SK-N-SH (cell line): ENCODE results near the gene SLC5A2. TPM values are rescaled to one million over a fixed set of nuclear protein-coding genes. Genes with fewer than 3 reads are reported as not detected.

Experiments
- CTCF ChIA-PET: fragments of 300-600, 350-600 bp; formaldehyde crosslinking; extraction: SDS; loops from one replicate; lab custom pipeline; 2021; lab: Yijun Ruan, JAX
- POLR2A ChIA-PET: fragments of 350-600 bp; sonication (Branson Sonifier 250); formaldehyde crosslinking; extraction: SDS; loops from one replicate; lab custom pipeline; 2020; ENCODE audit warnings: antibody characterized with exemption, inconsistent platforms; lab: Yijun Ruan, JAX
- DNase-seq: peaks from one replicate; pipeline ENCODE4 v3.0.0; 2012
- H2AFZ ChIP-seq: fragments of 200-600 bp; sonication (generic); 2 replicates; pipeline ENCODE4 v1.8.1; 2016; ENCODE audit warnings: antibody characterized with exemption, mild to moderate bottlenecking, low read depth
- H3F3A ChIP-seq: fragments of 200-600 bp; sonication (generic); replicated peaks from 2 replicates; pipeline ENCODE3; 2016; ENCODE audit warnings: antibody characterized with exemption, mild to moderate bottlenecking; ENCODE audit not compliant: insufficient read depth
- H3K27ac ChIP-seq, 2 experiments: fragments of 200-500 bp in 1 of 2; fragments of 200-600 bp in 1 of 2; sonication (Bioruptor generic) in 1 of 2; sonication (generic), shearing (Covaris generic) in 1 of 2; 2 replicates each; pipeline versions ENCODE4 v1.5.1 to v1.6.1; 2014 to 2016; ENCODE audit warnings: low read depth in 2 of 2, inconsistent platforms in 1 of 2, low read length in 1 of 2, mild to moderate bottlenecking in 1 of 2, mixed read lengths in 1 of 2
- H3K27me3 ChIP-seq: fragments of 200-600 bp; sonication (generic), shearing (Covaris generic); 2 replicates; pipeline ENCODE4 v1.6.1; 2016; ENCODE audit warnings: mixed run types; ENCODE audit not compliant: insufficient read depth
- H3K36me3 ChIP-seq, 2 experiments: fragments of 200-500 bp in 1 of 2; fragments of 200-600 bp in 1 of 2; sonication (Bioruptor generic) in 1 of 2; sonication (generic) in 1 of 2; replicated peaks in 1 of 2; 2 replicates each; pipeline versions ENCODE3 to v1.5.1; 2014 to 2016; ENCODE audit warnings: low read length in 1 of 2, mild to moderate bottlenecking in 1 of 2; ENCODE audit not compliant: insufficient read depth in 2 of 2, control insufficient read depth in 1 of 2
- H3K4me1 ChIP-seq, 2 experiments: fragments of 200-500 bp in 1 of 2; fragments of 200-600 bp in 1 of 2; sonication (Bioruptor generic) in 1 of 2; sonication (generic), shearing (Covaris generic) in 1 of 2; 2 replicates each; pipeline versions ENCODE4 v1.5.1 to v1.6.1; 2014 to 2016; ENCODE audit warnings: low read depth in 1 of 2, low read length in 1 of 2, mixed run types in 1 of 2; ENCODE audit not compliant: insufficient read depth in 2 of 2, control insufficient read depth in 1 of 2
- H3K4me2 ChIP-seq: fragments of 200-600 bp; sonication (generic), shearing (Covaris generic); 2 replicates; pipeline ENCODE4 v1.6.1; 2017; ENCODE audit warnings: mixed run types
- H3K4me3 ChIP-seq, 2 experiments: fragments of 200-500 bp in 1 of 2; fragments of 200-600 bp in 1 of 2; sonication (Bioruptor generic) in 1 of 2; sonication (generic), shearing (Covaris generic) in 1 of 2; 2 replicates each; pipeline versions ENCODE4 v1.5.1 to v1.8.1; 2014 to 2016; ENCODE audit warnings: low read depth in 2 of 2, inconsistent platforms in 1 of 2, low read length in 1 of 2, mild to moderate bottlenecking in 1 of 2, mixed read lengths in 1 of 2, moderate library complexity in 1 of 2
- H3K79me2 ChIP-seq: fragments of 200-600 bp; sonication (generic); 2 replicates; pipeline ENCODE4 v1.8.1; 2017; ENCODE audit warnings: mild to moderate bottlenecking; ENCODE audit not compliant: insufficient read depth
- H3K9ac ChIP-seq: fragments of 200-600 bp; sonication (generic); 2 replicates; pipeline ENCODE4 v1.6.1; 2017; ENCODE audit warnings: mixed run types
- H3K9me2 ChIP-seq: fragments of 200-600 bp; sonication (generic); 2 replicates; pipeline ENCODE4 v1.6.1; 2017; ENCODE audit warnings: mixed run types
- H3K9me3 ChIP-seq: fragments of 200-600 bp; sonication (generic); 2 replicates; pipeline ENCODE4 v1.6.1; 2017; ENCODE audit warnings: mixed run types, mild to moderate bottlenecking, moderate library complexity
- H4K20me1 ChIP-seq: fragments of 200-600 bp; sonication (generic); 2 replicates; pipeline ENCODE4 v1.6.1; 2017; ENCODE audit warnings: mild to moderate bottlenecking, mixed run types; ENCODE audit not compliant: insufficient read depth
- CHD2 ChIP-seq: fragments of 150-350 bp; IDR thresholded peaks from 2 replicates; pipeline ENCODE4 v1.6.1; 2018; ENCODE audit warnings: low read length; ENCODE audit not compliant: partially characterized antibody
- CTCF ChIP-seq: fragments of 200-600 bp; sonication (generic); IDR thresholded peaks from 2 replicates; pipeline ENCODE4 v1.6.1; 2017; ENCODE audit warnings: antibody characterized with exemption, mild to moderate bottlenecking, moderate library complexity
- ELF1 ChIP-seq: IDR thresholded peaks from 2 replicates; pipeline ENCODE4 v1.4.0; 2012
- FOSL2 ChIP-seq: IDR thresholded peaks from 2 replicates; pipeline ENCODE4 v1.4.0; 2012; ENCODE audit warnings: low read depth, mild to moderate bottlenecking, moderate library complexity, borderline replicate concordance
- GATA2 ChIP-seq: sonication (generic); formaldehyde crosslinking; IDR thresholded peaks from 2 replicates; pipeline ENCODE4 v1.5.0; 2020; ENCODE audit warnings: mild to moderate bottlenecking, missing genetic modification reagents
- IRF3 ChIP-seq: fragments of 150-350 bp; IDR thresholded peaks from 2 replicates; pipeline ENCODE4 v1.6.1; 2016; ENCODE audit warnings: mild to moderate bottlenecking, low read depth, low read length
- JUND ChIP-seq: IDR thresholded peaks from 2 replicates; pipeline ENCODE4 v1.4.0; 2012
- MEF2A ChIP-seq: IDR thresholded peaks from 2 replicates; pipeline ENCODE4 v1.4.0; 2012; ENCODE audit warnings: low read depth, borderline replicate concordance
- RCOR1 ChIP-seq: fragments of 150-350 bp; IDR thresholded peaks from 2 replicates; pipeline ENCODE4 v1.6.1; 2017; ENCODE audit warnings: antibody characterized with exemption, low read length
- REST ChIP-seq: IDR thresholded peaks from 2 replicates; pipeline ENCODE4 v1.6.1; 2012; ENCODE audit warnings: mild to moderate bottlenecking, low read depth, low read length, moderate library complexity
- RFX5 ChIP-seq: IDR thresholded peaks from 2 replicates; pipeline ENCODE4 v1.6.1; 2012; ENCODE audit warnings: mild to moderate bottlenecking, improper control_type of control experiment, low read length
- SIN3A ChIP-seq: IDR thresholded peaks from 2 replicates; pipeline ENCODE4 v1.6.1; 2012; ENCODE audit warnings: low read depth, mild to moderate bottlenecking, low read length, moderate library complexity, borderline replicate concordance
- SMC3 ChIP-seq: IDR thresholded peaks from 2 replicates; pipeline ENCODE4 v1.6.1; 2012; ENCODE audit warnings: low read depth, low read length, improper control_type of control experiment
- TCF12 ChIP-seq: IDR thresholded peaks from 2 replicates; pipeline ENCODE4 v1.4.0; 2012
- TEAD4 ChIP-seq: IDR thresholded peaks from 2 replicates; pipeline ENCODE4 v1.4.0; 2012; ENCODE audit warnings: mild to moderate bottlenecking, borderline replicate concordance; ENCODE audit not compliant: insufficient read depth
- USF2 ChIP-seq: fragments of 150-350 bp; IDR thresholded peaks from 2 replicates; pipeline ENCODE4 v1.6.1; 2017; ENCODE audit warnings: antibody characterized with exemption, low read length, low read depth, borderline replicate concordance
- ZBTB33 ChIP-seq: IDR thresholded peaks from 2 replicates; pipeline ENCODE4 v1.4.0; 2012; ENCODE audit warnings: low read depth, borderline replicate concordance
- WGBS: methylation state at CpG from one replicate; pipeline ENCODE4 v1.1.6; 2017; ENCODE audit warnings: low lambda C conversion rate; 5-methylcytosine and 5-hydroxymethylcytosine counted together
- polyA plus RNA-seq, 3 experiments: library from polyadenylated mRNA; depleted of rRNA; stranded (reverse); fragments of >200 nt; gene quantifications; 2 replicates each; pipeline ENCODE4 v1.2.3, GENCODE V29; 2012

The SLC5A2 gene
- polyA plus RNA-seq, 1 of the 3 experiments (the other 2 are of a cell fraction) = 0.31 TPM

GRCh38 chr16:31532896-31533295 is 50.0 kb downstream of the SLC5A2 start:
- no peaks in the 10 kb centered on the region for H3K9me3 ChIP-seq
- H3K27ac ChIP-seq = no peak overlapping the region
- no peak overlapping the region for H3K9ac ChIP-seq
- no peak for DNase-seq
- H3K4me3 ChIP-seq = no peak overlapping the region
- no peaks in the 10 kb centered on the region for H3K9me2 ChIP-seq
- WGBS = 29% methylated on average over 4 of the region's 4 CpGs
- peaks cover 0 to 2% of the 10 kb centered on the region in 2 experiments; a peak in 1 of 4 replicates for H3K4me1 ChIP-seq
- H2AFZ ChIP-seq = no peak overlapping the region
- no peak overlapping the region for H3K4me2 ChIP-seq
- ChIA-PET POLR2A (no interaction called here), CTCF (interaction anchor here (1.1 kb wide), 1 partner anchor 11 kb away, joined by 4 read pairs; no protein-coding TSS in a partner anchor)
- H3K27me3 ChIP-seq = peaks cover 53% of the 10 kb centered on the region
- H3K79me2 ChIP-seq = no peaks in the 10 kb centered on the region
- no peaks in the 10 kb centered on the region for H3K36me3 ChIP-seq
- no peaks in the 10 kb centered on the region for H4K20me1 ChIP-seq
- TF ChIP-seq REST = no peak
- TF ChIP-seq IRF3 = no peak
- TF ChIP-seq SIN3A = no peak
- H3F3A ChIP-seq = no peaks in the 10 kb centered on the region

GRCh38 chr16:31535737-31536136 is 52.8 kb downstream of the SLC5A2 start:
- Histone ChIP-seq H3K9ac (no peak overlapping the region), H3F3A (no peaks in the 10 kb centered on the region), H3K4me3 (no peak overlapping the region), H3K4me2 (no peak overlapping the region), H3K36me3 (no peaks in the 10 kb centered on the region), H3K27ac (no peak overlapping the region), H3K27me3 (peaks cover 42% of the 10 kb centered on the region; the same call in 1 of the 2 replicates), H3K79me2 (no peaks in the 10 kb centered on the region), H3K9me2 (no peaks in the 10 kb centered on the region), H3K9me3 (no peaks in the 10 kb centered on the region), H4K20me1 (no peaks in the 10 kb centered on the region), H3K4me1 (peaks cover 0 to 2% of the 10 kb centered on the region in 2 experiments; a peak in 1 of 4 replicates), H2AFZ (no peak overlapping the region)
- CTCF ChIA-PET = interaction anchor here (1.1 kb wide), 1 partner anchor 333 kb away, joined by 4 read pairs; no protein-coding TSS in a partner anchor
- no peak for DNase-seq
- POLR2A ChIA-PET = no interaction called here
- WGBS = 22% methylated on average over 9 of the region's 9 CpGs
- TF ChIP-seq SMC3 (no peak), TEAD4 (no peak), USF2 (no peak), ZBTB33 (no peak), FOSL2 (no peak), CHD2 (no peak), RCOR1 (no peak), IRF3 (no peak), GATA2 (CRISPR knock-in tag) (no peak), RFX5 (no peak), JUND (no peak), ELF1 (no peak), TCF12 (no peak), CTCF (no peak), MEF2A (no peak)
